ENCODE measurements around the gene TNS1. TPM values are rescaled to one million over a fixed set of nuclear protein-coding genes. Genes with fewer than 3 reads are reported as not detected.

TNS1 gene
- total RNA-seq, 1 donor from 2014 or later = 0.24 TPM

- Histone ChIP-seq H3K4me3 (no peak overlapping the region), H3K4me2 (peak overlapping the region; percentile 65), H3K27ac (no peak overlapping the region), H3K4me1 (peaks cover 11% of the 10 kb centered on the region), H3K27me3 (peaks cover 98% of the 10 kb centered on the region), H3K36me3 (no peaks in the 10 kb centered on the region), H2AFZ (replicated peaks) (no peak overlapping the region), H3F3A (ENCODE audit: low read depth) (peaks cover 15% of the 10 kb centered on the region), H3K9ac (no peak overlapping the region), H3K9me3 (ENCODE audit: low read depth) (no peaks in the 10 kb centered on the region), H3K79me2 (ENCODE audit: low read depth) (no peaks in the 10 kb centered on the region), H4K20me1 (ENCODE audit: low read depth) (peaks cover 73% of the 10 kb centered on the region)
- H3K36me3 Mint-ChIP-seq = peaks cover 3% of the 10 kb centered on the region
- no peaks in the 10 kb centered on the region for H3K9me3 Mint-ChIP-seq
- peaks cover 56% of the 10 kb centered on the region for H3K4me1 Mint-ChIP-seq
- TF ChIP-seq EZH2phosphoT487 (IDR thresholded peaks at IDR 0.05) (peak; percentile 92), EZH2 (IDR thresholded peaks at IDR 0.05) (no peak)
- peaks cover 17% of the 10 kb centered on the region for H3K27me3 Mint-ChIP-seq (ENCODE audit: insufficient read depth, low read depth)
- DNase-seq (ENCODE audit: low spot score) = peak; percentile 90
- H3K27ac Mint-ChIP-seq = peak overlapping the region; percentile 67
- peak overlapping the region; percentile 54 for H3K4me3 Mint-ChIP-seq
These were observed 182.5 kb downstream of the TNS1 start for GRCh38 chr2:217820091-217820819.

- H3K4me3 ChIP-seq = no peak overlapping the region
- no peak overlapping the region for H3K4me2 ChIP-seq
- Mint-ChIP-seq H3K4me3 (no peak overlapping the region), H3K36me3 (peaks cover 3% of the 10 kb centered on the region), H3K27me3 (ENCODE audit: insufficient read depth, low read depth) (peaks cover 14% of the 10 kb centered on the region), H3K4me1 (peaks cover 65% of the 10 kb centered on the region), H3K9me3 (no peaks in the 10 kb centered on the region), H3K27ac (no peak overlapping the region)
- peaks cover 15% of the 10 kb centered on the region for H3F3A ChIP-seq (ENCODE audit: low read depth)
- H3K79me2 ChIP-seq (ENCODE audit: low read depth) = no peaks in the 10 kb centered on the region
- H3K36me3 ChIP-seq = no peaks in the 10 kb centered on the region
- H3K9ac ChIP-seq = no peak overlapping the region
- H3K9me3 ChIP-seq (ENCODE audit: low read depth) = no peaks in the 10 kb centered on the region
- H3K27me3 ChIP-seq = peaks cover 98% of the 10 kb centered on the region
- peaks cover 11% of the 10 kb centered on the region for H3K4me1 ChIP-seq
- TF ChIP-seq, protein P1, sequence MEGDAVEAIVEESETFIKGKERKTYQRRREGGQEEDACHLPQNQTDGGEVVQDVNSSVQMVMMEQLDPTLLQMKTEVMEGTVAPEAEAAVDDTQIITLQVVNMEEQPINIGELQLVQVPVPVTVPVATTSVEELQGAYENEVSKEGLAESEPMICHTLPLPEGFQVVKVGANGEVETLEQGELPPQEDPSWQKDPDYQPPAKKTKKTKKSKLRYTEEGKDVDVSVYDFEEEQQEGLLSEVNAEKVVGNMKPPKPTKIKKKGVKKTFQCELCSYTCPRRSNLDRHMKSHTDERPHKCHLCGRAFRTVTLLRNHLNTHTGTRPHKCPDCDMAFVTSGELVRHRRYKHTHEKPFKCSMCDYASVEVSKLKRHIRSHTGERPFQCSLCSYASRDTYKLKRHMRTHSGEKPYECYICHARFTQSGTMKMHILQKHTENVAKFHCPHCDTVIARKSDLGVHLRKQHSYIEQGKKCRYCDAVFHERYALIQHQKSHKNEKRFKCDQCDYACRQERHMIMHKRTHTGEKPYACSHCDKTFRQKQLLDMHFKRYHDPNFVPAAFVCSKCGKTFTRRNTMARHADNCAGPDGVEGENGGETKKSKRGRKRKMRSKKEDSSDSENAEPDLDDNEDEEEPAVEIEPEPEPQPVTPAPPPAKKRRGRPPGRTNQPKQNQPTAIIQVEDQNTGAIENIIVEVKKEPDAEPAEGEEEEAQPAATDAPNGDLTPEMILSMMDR (IDR thresholded peaks at IDR 0.05) = no peak
- TF ChIP-seq EZH2phosphoT487 (IDR thresholded peaks at IDR 0.05) (no peak), EZH2 (IDR thresholded peaks at IDR 0.05) (no peak)
- no peak overlapping the region for H3K27ac ChIP-seq
- no peak for DNase-seq (ENCODE audit: low spot score)
- no peak overlapping the region for H2AFZ ChIP-seq (replicated peaks)
- peaks cover 75% of the 10 kb centered on the region for H4K20me1 ChIP-seq (ENCODE audit: low read depth)
These were observed 184.4 kb downstream of the TNS1 start for GRCh38 chr2:217818293-217818850.

- Histone ChIP-seq H3K79me2 (ENCODE audit: low read depth) (no peaks in the 10 kb centered on the region), H3K9ac (no peak overlapping the region), H3K36me3 (no peaks in the 10 kb centered on the region), H4K20me1 (ENCODE audit: low read depth) (peaks cover 75% of the 10 kb centered on the region), H3K4me1 (peaks cover 11% of the 10 kb centered on the region), H3F3A (ENCODE audit: low read depth) (peaks cover 15% of the 10 kb centered on the region), H3K27me3 (peaks cover 98% of the 10 kb centered on the region), H3K27ac (no peak overlapping the region), H3K4me3 (no peak overlapping the region), H3K4me2 (no peak overlapping the region), H2AFZ (replicated peaks) (no peak overlapping the region), H3K9me3 (ENCODE audit: low read depth) (no peaks in the 10 kb centered on the region)
- peaks cover 13% of the 10 kb centered on the region for H3K27me3 Mint-ChIP-seq (ENCODE audit: insufficient read depth, low read depth)
- no peak for DNase-seq (ENCODE audit: low spot score)
- peak overlapping the region; percentile 39 for H3K27ac Mint-ChIP-seq
- H3K36me3 Mint-ChIP-seq = peaks cover 3% of the 10 kb centered on the region
- H3K4me3 Mint-ChIP-seq = no peak overlapping the region
- H3K9me3 Mint-ChIP-seq = no peaks in the 10 kb centered on the region
- no peak for TF ChIP-seq EZH2 (IDR thresholded peaks at IDR 0.05)
- TF ChIP-seq, protein P1 (IDR thresholded peaks at IDR 0.05) = no peak
- TF ChIP-seq EZH2phosphoT487 (IDR thresholded peaks at IDR 0.05) = no peak
- peaks cover 63% of the 10 kb centered on the region for H3K4me1 Mint-ChIP-seq
These were observed 185.1 kb downstream of the TNS1 start for GRCh38 chr2:217817466-217818292.
